ENCODE results near the gene GSK3A.

Gene GSK3A

GRCh38 chr19:42225718-42226292 lies 16.6 kb downstream of the GSK3A start:
- DNase-seq (ENCODE audit: low read depth): no peak

- DNase-seq (ENCODE audit: low read depth): no peak
These were observed 17.3 kb downstream of the GSK3A start for GRCh38 chr19:42224940-42225717.

GRCh38 chr19:42220751-42221097 lies 21.7 kb downstream of the GSK3A start:
- DNase-seq (ENCODE audit: low read depth): no peak

- peak; percentile 88 for DNase-seq (ENCODE audit: low read depth)
These were observed 22.3 kb downstream of the GSK3A start, which contains the start of gene ZNF526 for GRCh38 chr19:42219812-42220750. Gene ZNF526, plus strand, starts transcription at chr19:42220312. Its CDS starts 4,092 bp downstream, at chr19:42224404.

- DNase-seq (ENCODE audit: low read depth): peak; percentile 91
These were observed 24.6 kb downstream of the GSK3A start, which contains the start of gene DEDD2 for GRCh38 chr19:42217520-42218437. Gene DEDD2, minus strand, starts transcription at chr19:42217677. Its CDS starts 670 bp downstream, at chr19:42217007.

- no peak for DNase-seq (ENCODE audit: low read depth)
These were observed 25.5 kb downstream of the GSK3A start for GRCh38 chr19:42216653-42217519.

- no peak for DNase-seq (ENCODE audit: low read depth)
These were observed 27.5 kb downstream of the GSK3A start for GRCh38 chr19:42214810-42215485.

- no peak for DNase-seq (ENCODE audit: low read depth)
These were observed 29.5 kb downstream of the GSK3A start for GRCh38 chr19:42212886-42213285.

- DNase-seq (ENCODE audit: low read depth): no peak
These were observed 33.8 kb downstream of the GSK3A start for GRCh38 chr19:42208612-42209011.

GRCh38 chr19:42207767-42208271 lies 34.6 kb downstream of the GSK3A start:
- DNase-seq (ENCODE audit: low read depth): peak; percentile 70

GRCh38 chr19:42206871-42207755 lies 35.3 kb downstream of the GSK3A start:
- DNase-seq (ENCODE audit: low read depth): no peak

- DNase-seq (ENCODE audit: low read depth): no peak
These were observed 37.7 kb downstream of the GSK3A start for GRCh38 chr19:42204664-42205063.

- no peak for DNase-seq (ENCODE audit: low read depth)
These were observed 38.7 kb downstream of the GSK3A start for GRCh38 chr19:42203700-42204099.

- no peak for DNase-seq (ENCODE audit: low read depth)
These were observed 40.0 kb downstream of the GSK3A start for GRCh38 chr19:42202290-42202880.

GRCh38 chr19:42201489-42202289 lies 40.7 kb downstream of the GSK3A start:
- DNase-seq (ENCODE audit: low read depth): no peak

- no peak for DNase-seq (ENCODE audit: low read depth)
These were observed 42.2 kb downstream of the GSK3A start for GRCh38 chr19:42200116-42200715.
